ENCODE data around the gene CSRNP2.

GRCh38 chr12:51025836-51026638 lies 57.4 kb downstream of the CSRNP2 start, which contains the start of gene SLC11A2:
- TF ChIP-seq CTCF (conservative IDR thresholded peaks at IDR 0.05) (no peak; the same call in 1 of the 2 replicates), ZFX (IDR thresholded peaks at IDR 0.05) (peak; percentile 89)
